ENCODE data around the gene SH3BP5L. TPM values are rescaled to one million over a fixed set of nuclear protein-coding genes. Genes with fewer than 3 reads are reported as not detected.

The SH3BP5L gene
- total and polyA plus RNA-seq, 7 donors, result 13.7 to 23.5 (median 16.6) TPM

DNA sequence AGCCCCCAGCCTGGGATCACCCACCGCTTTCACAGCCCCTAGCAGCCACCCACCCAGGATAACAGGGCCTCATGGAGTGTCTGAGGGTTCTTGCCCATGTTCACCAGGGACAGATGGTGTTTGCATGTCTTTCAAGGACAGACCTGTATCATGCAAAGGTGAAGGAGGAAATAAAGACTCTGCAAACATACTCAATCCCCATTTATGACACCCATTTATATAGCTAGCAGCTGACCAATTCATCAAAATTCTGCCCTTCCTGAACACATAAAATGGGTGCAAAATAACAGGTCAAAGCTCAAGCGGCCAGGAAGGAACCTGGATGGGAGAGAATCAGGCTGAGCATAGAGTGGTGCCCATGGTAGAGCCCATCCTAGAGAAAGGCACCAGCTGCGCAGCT is 37.4 kb downstream of the SH3BP5L start:
- 66 to 90% methylated on average over 3 of the region's 3 CpGs for WGBS, 2 donors
- Histone ChIP-seq H3K27ac (no peak overlapping the region), H3K4me1 (no peaks in the 10 kb centered on the region), H3K9me3 (no peaks in the 10 kb centered on the region), H3K36me3 (no peaks in the 10 kb centered on the region), H3K4me3 (no peak overlapping the region), H3K27me3 (no peaks in the 10 kb centered on the region)
- no peak for DNase-seq
- intact Hi-C loops (cut with DNase I), result no loop called here
- TF ChIP-seq POLR2AphosphoS5 (IDR thresholded peaks at IDR 0.05), result no peak
- TF ChIP-seq, protein P1, sequence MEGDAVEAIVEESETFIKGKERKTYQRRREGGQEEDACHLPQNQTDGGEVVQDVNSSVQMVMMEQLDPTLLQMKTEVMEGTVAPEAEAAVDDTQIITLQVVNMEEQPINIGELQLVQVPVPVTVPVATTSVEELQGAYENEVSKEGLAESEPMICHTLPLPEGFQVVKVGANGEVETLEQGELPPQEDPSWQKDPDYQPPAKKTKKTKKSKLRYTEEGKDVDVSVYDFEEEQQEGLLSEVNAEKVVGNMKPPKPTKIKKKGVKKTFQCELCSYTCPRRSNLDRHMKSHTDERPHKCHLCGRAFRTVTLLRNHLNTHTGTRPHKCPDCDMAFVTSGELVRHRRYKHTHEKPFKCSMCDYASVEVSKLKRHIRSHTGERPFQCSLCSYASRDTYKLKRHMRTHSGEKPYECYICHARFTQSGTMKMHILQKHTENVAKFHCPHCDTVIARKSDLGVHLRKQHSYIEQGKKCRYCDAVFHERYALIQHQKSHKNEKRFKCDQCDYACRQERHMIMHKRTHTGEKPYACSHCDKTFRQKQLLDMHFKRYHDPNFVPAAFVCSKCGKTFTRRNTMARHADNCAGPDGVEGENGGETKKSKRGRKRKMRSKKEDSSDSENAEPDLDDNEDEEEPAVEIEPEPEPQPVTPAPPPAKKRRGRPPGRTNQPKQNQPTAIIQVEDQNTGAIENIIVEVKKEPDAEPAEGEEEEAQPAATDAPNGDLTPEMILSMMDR (IDR thresholded peaks at IDR 0.05), result no peak
- TF ChIP-seq EP300 (IDR thresholded peaks at IDR 0.05), result no peak
- TF ChIP-seq POLR2A (IDR thresholded peaks at IDR 0.05), result no peak

DNA sequence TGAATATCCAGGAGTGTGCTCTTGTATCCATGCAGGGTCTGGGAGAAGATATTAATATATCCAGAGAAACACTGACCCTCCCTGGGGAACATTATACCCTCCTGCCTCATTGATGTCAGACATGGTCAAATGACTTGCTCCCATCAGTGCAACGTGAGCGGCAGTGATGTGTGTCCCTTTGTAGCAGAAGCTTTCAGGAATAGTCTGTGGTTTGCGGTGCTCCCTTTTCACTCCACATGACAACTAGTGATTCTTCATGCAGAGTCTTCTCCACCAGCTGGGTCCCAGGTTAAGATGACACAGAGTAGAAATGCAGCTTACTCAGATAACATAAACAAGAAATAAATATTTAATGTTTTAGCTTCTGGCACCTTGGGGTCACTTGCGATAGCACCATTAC is 38.3 kb downstream of the SH3BP5L start:
- no peaks in the 10 kb centered on the region for H3K9me3 ChIP-seq
- no peak for TF ChIP-seq EP300 (IDR thresholded peaks at IDR 0.05)
- no peak for TF ChIP-seq POLR2A (IDR thresholded peaks at IDR 0.05)
- no peak for TF ChIP-seq POLR2AphosphoS5 (IDR thresholded peaks at IDR 0.05)
- TF ChIP-seq, protein P1 (IDR thresholded peaks at IDR 0.05), result no peak
- 89 to 95% methylated on average over 4 of the region's 4 CpGs for WGBS, 2 donors
- H3K27ac ChIP-seq, result no peak overlapping the region
- no peaks in the 10 kb centered on the region for H3K27me3 ChIP-seq
- no peak overlapping the region for H3K4me3 ChIP-seq
- no peak for DNase-seq
- H3K4me1 ChIP-seq, result no peaks in the 10 kb centered on the region
- H3K36me3 ChIP-seq, result no peaks in the 10 kb centered on the region
- intact Hi-C loops (cut with DNase I), result no loop called here

DNA sequence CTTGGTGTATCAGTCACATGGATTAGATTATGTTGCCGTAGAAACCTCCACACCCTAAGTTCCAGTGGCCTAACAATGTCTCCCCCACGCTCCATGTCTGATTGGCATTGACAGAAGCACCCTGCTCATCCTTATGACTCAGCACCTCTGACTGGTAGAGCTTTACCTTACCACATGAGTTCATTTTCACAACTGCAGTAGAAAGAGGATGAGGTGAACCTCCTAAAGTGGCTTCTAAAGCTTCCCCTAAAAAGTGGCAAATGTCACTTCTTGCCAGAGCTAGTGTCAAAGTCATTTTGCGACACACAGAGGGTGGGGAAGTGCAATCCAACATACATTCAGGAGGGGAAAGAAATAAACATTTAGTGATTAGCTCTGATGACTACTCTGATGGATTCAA is 39.6 kb downstream of the SH3BP5L start:
- Histone ChIP-seq H3K9me3 (no peaks in the 10 kb centered on the region), H3K27ac (no peak overlapping the region), H3K4me3 (no peak overlapping the region), H3K4me1 (no peaks in the 10 kb centered on the region), H3K27me3 (no peaks in the 10 kb centered on the region), H3K36me3 (no peaks in the 10 kb centered on the region)
- intact Hi-C loops (cut with DNase I), result no loop called here
- DNase-seq, result no peak
- TF ChIP-seq POLR2AphosphoS5 (IDR thresholded peaks at IDR 0.05) (no peak), EP300 (IDR thresholded peaks at IDR 0.05) (no peak), POLR2A (IDR thresholded peaks at IDR 0.05) (no peak)
- TF ChIP-seq, protein P1 (IDR thresholded peaks at IDR 0.05), result no peak
- 75 to 79% methylated on average over 3 of the region's 3 CpGs for WGBS, 2 donors

DNA sequence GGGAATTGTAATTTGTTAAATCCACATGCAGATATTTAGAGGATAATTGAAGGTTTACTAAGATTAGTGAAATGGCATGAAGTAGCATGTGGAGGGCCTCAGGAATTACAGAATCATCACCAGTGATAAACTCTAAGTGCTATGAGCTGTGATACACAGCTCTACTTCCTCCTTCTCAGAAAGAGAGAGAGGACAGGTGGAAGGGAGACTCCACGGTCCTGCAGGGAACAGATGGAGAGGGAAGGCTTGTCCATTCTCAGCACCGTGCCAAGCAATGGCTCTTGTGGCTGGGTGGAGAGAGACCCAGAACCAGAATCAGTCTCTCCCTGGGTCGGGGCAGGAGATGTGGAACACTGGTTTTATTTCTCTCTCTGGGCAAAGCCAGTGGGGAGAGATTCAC is 42.3 kb downstream of the SH3BP5L start:
- H3K4me1 ChIP-seq, result no peaks in the 10 kb centered on the region
- no peaks in the 10 kb centered on the region for H3K36me3 ChIP-seq
- DNase-seq, result no peak
- intact Hi-C loops (cut with DNase I), result no loop called here
- H3K27me3 ChIP-seq, result no peaks in the 10 kb centered on the region
- no peak overlapping the region for H3K27ac ChIP-seq
- no peaks in the 10 kb centered on the region for H3K9me3 ChIP-seq
- H3K4me3 ChIP-seq, result no peak overlapping the region
- TF ChIP-seq POLR2AphosphoS5 (IDR thresholded peaks at IDR 0.05) (no peak), EP300 (IDR thresholded peaks at IDR 0.05) (no peak)
- 24 to 62% methylated on average over 3 of the region's 3 CpGs for WGBS, 2 donors

DNA sequence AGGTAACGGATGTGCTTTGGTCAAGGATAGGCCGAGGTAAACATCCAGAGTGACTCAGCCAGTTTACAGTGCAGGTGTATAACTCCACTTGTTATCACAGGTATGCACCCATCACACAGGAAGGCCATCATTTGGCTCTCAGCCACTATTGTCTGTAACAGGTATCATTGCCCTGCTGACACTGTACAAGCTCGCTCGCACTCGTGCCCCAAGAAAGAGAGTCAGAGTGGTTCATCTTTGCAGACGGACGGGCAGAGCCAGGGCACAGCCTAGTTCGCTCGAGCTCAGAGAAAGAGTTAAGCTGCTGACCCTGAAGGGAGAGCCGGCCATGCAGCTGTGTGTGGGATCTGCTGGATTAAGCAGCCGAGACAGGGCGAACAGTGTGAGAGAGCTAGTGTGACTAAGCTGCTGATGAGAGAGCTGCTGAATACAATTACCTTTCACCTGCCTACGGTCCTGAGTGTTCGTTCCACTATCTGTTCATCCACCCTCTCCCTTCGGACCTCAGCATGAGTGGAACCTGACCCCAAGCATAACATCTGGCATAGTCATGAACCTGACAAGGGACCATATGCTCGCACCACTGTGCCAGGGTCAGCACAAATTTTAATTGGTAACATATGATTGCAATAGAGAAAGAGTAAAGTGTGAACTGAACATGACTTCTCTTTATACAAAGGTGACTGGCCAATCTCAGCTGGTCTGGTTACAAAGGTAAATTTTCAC is 43.1 kb downstream of the SH3BP5L start:
- H3K9me3 ChIP-seq, result no peaks in the 10 kb centered on the region
- TF ChIP-seq POLR2AphosphoS5 (IDR thresholded peaks at IDR 0.05) (no peak), POLR2A (IDR thresholded peaks at IDR 0.05) (no peak), EP300 (IDR thresholded peaks at IDR 0.05) (no peak)
- TF ChIP-seq, protein P1 (IDR thresholded peaks at IDR 0.05), result no peak
- H3K27ac ChIP-seq, result no peak overlapping the region
- 85 to 91% methylated on average over 16 of the region's 16 CpGs for WGBS, 2 donors
- no peaks in the 10 kb centered on the region for H3K27me3 ChIP-seq
- H3K4me3 ChIP-seq, result no peak overlapping the region
- DNase-seq, result no peak
- H3K4me1 ChIP-seq, result no peaks in the 10 kb centered on the region
- no peaks in the 10 kb centered on the region for H3K36me3 ChIP-seq
- intact Hi-C loops (cut with DNase I), result no loop called here
